SK-N-DZ (cell line): ENCODE results near the gene CD109.
"Not testable (repeated sequence)": the region's sequence is repeated elsewhere in the genome, so short reads cannot be mapped to it uniquely, and the experiment has no call there.

Experiments used
- DNase-seq: peaks from one replicate; pipeline ENCODE4 v3.0.0-alpha.2; 2015; ENCODE audit warnings: low spot score

The CD109 gene

DNA sequence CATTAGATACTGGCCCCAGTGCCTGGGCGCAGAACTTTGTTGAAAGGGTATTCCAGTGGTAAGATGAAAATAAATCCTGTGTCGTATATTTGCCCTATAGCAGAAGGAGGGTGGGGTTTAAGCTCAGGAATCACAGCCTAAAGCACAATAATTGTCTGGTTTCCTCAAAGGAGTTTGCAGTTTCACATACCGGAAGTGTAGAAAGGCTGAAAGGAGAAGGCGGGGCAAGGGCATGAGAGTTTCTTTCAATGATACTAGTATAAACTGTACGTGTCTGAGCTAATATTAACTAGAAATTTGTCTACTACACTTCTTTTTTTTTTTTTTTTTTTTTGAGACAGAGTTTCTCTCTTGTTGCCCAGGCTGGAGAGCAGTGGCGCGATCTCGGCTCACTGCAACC lies 29.2 kb downstream of the CD109 start:
- DNase-seq: not testable (repeated sequence)

DNA sequence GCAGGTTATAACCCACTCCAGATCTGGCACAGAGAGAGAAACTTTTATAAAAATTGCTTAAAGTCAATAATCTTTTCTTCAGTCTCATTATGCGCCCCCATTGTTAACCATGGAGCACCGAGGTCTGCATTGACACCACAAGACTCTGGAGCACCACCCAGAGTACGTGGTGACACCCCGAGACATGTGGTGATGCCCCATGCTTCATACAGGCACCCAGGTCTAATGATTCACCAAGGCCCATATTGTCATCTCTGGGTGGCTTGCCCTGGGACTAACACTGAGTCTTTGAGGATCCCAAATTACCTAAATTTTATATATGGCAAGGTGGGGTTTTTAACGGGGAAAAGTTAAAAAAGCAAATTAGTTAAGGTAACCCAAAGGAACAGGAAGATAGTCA lies 31.1 kb downstream of the CD109 start:
- no peak for DNase-seq

DNA sequence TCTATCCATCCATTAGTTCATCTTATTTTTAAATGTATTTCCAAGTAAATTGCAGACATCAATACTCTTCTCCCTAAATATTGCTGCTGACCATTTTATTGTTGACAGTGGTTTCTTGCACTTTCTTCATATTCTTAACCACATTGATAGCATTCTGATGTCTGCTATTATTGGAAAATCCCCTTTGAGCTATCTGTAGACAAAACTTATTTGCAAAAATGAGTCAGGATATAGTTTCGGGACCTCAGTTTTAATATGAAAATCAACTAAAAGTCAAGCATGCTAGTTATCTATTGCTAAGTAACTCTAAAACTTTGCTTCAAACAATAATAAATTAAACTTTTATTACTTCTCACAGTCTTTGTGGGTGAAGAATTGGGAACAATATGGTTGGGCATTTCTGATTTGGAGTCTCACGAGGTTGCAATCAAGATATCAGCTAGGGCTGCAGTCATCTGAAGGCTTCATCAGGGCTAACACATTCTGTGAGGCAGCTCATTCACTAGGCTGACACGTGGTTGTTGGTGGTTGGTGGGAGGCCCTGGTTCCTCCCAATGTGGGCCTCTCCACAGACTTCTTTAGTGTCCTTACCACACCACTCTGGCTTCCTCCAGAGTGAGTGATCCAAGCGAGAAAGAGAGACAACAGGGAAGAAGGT lies 32.7 kb downstream of the CD109 start:
- no peak for DNase-seq

DNA sequence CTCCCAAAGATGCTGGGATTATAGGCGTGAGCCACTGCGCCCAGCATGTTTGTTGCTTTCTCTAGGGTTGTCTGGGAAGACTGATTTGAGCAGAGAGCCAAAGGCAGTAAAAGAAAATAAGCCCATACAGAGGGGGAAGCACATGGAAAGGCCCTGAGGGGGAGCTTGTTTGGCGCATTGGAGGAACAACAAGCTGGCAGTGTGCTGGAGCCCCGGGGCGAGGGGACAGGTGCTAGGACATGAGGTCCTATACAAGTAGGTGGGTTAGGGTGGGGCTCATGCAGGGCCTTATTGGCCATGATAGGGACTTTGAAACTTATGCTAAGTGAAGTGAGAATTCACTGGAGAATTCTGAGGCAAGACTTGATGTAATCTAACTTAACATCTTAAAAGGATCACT lies 35.3 kb downstream of the CD109 start:
- DNase-seq: no peak

DNA sequence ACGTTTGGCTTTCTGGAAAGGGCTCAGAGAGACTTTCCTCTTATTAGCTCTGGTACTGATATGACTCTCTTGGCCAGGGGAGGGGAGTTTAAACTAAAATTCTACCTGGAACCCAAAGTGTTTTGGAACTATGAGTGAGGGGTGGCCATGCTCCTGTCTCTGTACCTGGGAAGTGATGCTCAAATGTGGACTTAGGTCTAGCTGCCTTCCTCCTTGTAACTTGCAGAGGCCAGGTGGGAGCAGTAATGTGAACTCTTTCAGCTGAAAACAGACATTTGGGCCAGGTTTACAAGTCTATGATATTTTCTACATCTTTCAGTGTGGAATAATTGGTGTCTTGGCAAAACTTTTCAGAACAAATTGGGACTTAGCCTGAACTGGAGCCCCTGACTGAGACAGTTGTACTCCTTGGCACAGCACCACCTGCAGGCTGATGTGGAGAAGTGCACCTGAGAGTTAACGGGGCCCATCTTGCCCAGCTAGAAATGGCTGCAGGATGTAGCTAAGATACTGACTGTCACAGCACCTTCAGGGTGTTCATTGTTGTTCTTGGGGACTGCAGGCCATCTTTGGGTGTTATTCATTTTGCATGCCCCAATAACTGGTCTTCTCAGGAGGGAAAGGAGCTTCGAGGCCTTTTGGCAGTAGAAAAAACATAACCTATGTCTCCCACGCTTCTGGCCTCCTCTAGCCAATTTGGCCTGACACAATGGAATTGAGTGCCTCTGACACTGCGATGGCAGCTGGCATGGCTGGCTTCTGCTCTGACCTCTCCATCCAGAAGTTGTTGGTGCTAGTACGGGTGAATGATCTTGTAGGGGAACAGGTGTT lies 37.1 kb downstream of the CD109 start:
- peak; percentile 47 for DNase-seq

DNA sequence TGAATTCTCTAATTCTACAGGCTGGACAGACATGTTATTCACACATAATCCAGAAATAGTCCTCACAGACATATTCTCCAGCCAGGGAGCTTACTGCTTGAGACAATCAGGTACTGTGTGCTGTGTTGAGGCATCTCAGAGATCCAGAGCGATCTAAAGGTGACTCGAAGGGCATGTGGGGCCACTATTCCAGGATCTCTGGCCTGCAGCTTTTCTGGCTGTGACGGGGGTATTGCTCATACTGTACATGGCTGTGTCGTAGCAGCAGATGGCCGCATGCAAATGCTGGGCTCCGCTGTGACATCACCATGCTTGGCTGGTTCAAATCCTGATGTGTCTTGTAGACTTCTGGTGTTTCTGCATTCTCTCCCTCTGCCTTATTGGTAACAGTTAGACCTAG lies 37.8 kb downstream of the CD109 start:
- no peak for DNase-seq

DNA sequence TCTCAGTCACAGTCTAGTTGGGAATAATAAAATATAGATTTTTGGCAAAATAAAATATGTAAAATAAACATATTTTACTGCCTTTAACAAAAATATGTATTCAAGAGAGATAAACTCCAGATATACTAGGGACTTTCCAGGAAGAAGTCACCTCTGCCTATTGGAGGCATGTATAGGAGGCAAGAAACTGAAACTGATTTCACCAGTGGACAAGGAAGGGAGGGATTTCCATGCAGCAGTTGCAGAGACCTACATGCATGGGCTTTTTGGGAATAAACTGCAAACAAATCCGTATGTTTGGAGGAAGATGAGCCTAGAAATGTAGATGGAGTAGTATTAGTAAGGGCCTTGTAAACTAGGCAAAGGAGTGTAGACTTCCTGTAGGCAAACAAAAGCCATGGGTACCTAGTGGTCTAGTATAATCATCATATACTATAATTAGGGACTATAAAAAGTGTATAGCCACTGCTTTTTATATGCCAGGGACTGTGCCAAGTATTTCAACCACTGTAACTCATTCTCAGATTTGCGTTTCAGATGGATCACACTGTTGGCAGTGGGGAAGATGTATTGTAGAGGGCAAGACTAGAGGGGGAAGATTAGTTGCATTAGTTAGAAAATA lies 38.9 kb downstream of the CD109 start:
- no peak for DNase-seq

DNA sequence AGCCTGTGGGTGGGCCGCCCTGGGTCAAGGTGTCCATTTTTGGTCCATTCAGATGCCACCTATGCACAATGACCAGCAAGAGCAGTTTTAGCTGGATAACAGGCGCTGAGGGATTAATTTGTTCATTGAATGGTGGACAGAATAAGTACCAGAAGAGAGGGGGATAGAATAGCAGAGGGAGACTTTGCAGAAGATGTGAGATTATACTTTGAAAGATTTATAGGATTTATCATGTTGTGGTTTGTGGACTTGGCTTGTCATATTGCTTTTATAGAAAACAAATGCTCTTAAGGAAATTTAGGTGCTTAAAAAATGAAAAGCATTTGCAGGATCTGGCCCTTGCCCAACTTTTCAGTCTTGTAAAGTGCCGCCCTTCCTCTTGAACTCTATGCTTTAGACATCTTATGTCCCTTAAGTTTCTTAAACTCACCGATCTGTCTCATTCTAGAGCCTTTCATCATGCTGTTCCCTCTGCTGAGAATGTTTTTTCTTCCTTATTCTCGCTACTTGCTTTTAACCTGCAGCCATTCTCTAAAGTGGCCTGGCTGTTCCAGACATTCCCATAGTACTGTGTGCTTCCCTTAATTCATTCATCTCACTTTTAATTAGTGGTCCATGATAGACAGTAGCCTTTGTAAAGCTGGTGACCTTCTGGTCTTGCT lies 42.5 kb downstream of the CD109 start:
- no peak for DNase-seq

DNA sequence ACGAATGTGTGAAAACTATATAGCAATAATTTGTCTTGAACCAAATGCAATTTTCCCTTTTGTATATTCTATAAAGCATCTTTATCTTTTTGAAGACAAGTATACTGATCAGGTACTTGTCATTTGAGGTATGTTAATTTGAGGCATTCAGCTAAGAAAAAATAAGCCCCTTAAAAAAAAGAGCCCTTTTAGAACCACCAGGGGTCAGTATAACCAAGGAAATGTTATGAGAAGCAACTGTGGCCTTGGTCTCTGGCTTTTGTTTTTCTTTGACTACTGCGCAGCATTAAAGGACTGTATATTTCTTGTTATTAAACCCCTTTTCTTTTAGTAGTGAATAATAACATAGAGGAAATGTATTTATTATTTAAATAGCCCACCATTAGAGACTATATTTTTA lies 43.1 kb downstream of the CD109 start:
- DNase-seq: peak; percentile 64

DNA sequence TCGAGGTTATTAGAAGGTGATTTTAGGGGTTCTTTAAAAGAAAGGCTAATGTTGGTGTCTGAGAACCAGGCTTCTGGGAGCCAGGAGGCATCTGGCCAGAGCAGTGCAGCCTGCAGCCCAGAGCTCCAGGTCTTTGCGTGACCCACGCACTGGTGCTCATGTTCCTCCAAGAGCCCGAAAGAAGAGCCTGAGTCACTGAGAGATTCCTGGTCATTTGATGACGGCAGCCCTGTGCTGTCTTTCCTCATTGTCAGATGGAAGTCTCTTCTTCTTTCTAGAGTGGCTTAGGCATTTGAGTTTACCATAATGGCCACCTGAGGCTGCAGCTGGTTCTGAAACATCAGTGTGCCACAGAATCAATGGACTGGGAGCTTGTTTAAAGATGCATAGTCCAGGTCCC lies 46.4 kb downstream of the CD109 start:
- no peak for DNase-seq

DNA sequence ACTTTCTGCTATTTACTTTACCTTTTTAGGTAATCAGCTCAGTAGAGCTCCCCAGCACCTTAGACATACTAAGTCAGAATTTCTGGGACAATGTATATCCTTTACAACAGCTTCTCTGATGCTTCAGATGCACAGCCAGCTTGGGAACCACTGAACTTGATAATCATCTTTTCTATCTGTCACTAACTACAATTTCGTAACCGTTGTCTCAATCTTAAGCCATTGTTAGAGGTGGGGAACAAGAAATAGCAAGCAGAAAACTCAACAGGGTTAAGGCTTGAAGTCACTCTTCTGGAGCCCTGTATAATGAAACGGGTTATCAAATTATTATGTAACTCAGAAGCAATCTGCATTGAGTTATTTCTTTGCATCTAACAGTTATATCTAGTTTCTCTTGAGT lies 47.1 kb downstream of the CD109 start:
- no peak for DNase-seq

DNA sequence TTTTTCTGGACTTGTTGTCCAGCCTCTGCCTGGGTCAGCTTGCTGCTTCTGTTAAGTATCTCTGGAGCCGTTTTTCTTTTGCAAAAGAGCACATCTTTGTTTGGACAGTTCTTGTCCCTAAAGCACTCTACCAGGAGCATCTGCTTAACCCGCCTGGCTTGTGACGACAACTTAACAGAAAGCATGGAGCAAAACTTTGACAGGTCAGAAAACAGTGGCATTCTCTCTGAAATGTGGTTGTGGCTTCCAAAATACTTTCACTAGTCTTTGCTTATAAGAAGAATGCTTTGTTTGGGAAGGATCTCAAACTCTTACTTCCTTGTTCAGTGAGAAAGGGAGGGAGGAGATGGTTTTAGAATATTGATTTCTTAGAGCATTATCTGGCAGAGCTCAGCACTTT lies 47.6 kb downstream of the CD109 start:
- no peak for DNase-seq

DNA sequence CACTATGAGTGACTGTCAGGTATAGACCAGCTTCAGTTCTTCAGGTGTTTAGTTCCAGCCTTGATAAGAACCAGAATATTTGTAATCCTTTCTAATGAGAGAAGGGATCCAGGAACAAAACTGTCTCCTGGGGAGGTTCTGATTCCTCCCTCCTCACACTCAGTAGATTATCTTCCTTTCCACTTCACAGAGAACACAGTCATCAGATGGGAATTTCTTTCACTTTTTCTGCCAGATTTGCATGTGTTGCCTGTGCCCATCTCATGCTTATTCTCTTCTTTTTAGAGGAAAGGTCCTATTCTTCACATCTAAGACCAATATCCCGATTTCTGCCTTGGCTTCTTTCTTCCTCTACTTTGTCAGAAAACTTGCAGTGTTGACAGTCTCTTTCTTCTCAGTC lies 50.8 kb downstream of the CD109 start:
- no peak for DNase-seq

DNA sequence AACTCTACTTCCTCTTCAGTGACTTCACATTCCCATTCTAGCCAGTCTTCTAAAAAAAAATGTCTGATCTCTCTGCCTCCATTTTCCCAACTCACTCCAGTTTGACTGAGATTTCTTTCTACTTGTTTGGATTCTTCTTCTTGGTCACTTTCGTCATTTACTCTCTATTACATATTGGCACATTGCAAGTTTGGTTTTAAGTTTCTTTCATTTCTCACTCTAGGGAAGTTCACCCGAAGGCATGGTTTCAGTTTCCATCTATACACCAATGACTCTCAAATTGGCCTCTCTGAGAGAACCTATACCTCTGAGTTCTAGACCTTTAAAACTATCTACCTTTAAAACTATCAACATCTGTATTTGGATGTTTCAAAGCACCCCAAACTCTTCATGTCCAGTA lies 51.3 kb downstream of the CD109 start:
- DNase-seq: no peak

DNA sequence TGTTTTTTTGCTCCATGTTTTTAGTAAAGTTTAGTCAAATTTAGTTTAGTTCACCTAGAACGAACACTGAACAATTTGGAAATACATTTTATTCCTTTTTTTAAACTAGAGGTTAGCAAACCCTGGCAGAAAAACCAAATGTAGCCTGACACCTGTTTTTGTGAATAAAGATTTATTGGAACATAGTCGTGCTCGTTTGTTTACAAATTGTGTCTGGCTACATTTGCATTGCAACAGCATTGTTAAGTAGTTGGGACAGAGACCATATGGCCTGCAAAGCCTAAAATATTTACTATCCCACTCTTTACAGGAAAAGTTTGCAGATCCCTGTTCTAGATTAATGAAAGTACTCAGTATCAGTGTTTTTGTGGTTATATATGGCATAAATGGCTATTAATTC lies 56.9 kb downstream of the CD109 start:
- DNase-seq: no peak

DNA sequence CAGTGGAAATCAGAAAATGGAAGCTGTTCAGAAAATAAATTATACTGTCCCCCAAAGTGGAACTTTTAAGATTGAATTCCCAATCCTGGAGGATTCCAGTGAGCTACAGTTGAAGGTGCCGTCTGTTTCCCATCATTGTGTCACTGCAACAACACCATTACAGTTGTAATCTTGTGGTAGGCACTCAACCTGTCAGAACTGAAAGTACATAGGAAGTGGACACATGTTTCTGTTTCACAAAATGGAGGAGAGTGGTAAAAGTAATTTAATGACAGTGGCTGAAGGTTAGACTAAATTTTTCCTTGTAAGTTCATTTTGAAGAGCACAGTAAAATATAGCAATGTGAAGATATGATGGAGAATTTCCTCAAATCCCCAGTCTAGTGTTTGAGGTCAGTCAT lies 70.0 kb downstream of the CD109 start:
- DNase-seq: no peak

DNA sequence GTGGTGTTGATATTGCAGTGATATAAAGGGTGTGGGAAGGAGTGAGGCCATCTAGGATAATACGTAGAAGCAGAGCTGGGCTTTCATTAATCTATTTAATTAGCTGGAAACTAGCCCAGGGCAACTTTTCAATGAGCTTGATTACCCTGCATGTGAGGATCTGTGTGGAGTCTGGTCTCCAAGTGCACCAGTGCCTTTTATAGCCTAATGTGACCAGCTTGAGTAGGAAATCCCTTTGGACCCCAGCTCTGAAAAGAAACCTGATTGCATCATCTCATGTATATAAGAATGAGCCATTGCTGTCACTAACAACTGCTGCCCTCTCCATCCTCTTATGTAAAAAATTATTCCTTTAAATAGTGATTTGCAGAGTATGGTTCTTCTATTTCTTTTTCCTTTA lies 72.6 kb downstream of the CD109 start:
- no peak for DNase-seq

DNA sequence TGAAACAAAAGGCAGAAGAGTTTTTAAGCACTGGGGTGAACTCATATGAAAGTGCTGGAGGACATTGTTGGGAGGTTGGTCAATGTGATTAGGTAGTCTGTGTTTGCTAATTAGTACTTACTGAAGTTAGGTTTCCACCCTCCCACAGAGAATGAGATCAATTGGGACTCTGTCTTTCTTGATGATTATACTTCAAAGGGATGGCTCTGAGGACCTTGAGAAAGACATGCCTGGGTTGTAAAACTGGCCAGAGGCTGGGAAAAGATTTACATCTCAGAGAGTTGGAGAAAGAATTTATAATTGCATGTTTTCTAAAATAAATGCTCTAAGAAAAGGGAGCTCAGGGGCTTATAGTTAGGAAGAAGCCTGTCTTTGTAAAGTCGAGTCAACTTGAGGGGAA lies 74.0 kb downstream of the CD109 start:
- no peak for DNase-seq

DNA sequence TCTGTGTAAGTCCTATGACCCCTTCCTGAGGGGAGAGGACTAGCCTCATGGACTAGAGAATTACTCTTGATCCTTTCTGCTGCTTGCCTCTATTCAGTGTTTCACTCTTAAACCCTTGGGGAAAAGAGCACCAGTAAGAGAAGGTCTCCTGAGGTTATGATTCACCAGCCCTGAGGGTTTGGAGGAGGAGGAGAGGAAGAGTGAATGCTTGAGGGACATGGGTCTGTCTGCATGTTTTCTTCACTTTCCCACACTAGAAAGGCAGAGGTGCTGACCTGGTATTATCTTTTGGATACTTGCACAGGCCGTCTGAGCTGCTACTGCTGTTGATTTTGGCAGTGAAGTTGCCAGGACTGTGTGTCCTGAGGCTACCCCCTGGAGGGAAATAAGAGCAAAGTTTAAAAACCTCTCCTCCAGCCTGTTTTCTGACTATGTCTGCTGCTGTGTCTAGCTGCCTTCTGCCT lies 78.3 kb downstream of the CD109 start:
- no peak for DNase-seq

DNA sequence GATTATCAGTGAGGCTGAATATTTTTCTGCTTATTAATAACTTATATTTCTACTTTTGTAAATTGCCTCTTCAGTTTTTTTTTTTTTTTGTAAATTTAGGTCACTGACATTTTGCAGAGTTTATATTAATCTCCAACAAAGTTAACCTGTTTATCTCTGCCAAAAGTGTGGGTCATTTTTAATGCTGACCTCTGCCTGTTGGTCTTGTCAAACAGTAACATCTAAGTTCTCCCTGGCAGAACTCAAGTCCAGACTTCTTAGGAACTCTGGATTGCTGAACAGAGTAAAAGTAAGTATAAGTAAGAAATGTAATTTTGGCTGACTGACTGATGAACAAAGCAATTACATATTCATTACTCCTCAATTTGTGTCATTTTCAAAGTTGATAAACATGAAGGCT lies 83.9 kb downstream of the CD109 start:
- DNase-seq: no peak

DNA sequence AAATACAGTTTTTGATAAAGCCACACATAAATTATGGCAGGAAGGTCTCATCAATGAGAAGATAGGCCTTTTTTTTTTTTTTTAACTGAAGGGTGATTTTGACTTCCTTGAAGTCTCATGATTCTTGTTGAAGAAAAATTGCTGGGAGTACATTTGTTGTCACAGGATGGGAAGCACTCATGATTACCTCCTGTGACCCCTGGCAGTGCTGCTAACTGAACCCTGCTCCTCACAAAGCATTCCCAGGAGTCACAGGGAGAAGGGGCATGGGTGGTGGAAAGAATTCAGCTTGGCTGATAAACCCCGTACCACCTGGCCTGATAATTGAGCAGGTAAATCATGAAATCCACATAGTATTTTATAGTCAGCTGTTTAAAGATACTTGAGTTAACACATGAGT lies 86.9 kb downstream of the CD109 start:
- no peak for DNase-seq
